Naive thymus-derived CD4-positive, alpha-beta T cell (primary cell): Measurements from ENCODE around the gene MOK. TPM values are rescaled to one million over a fixed set of nuclear protein-coding genes. Genes with fewer than 3 reads are reported as not detected.
"Not testable (repeated sequence)": the region's sequence is repeated elsewhere in the genome, so short reads cannot be mapped to it uniquely, and the experiment has no call there.

Source experiments
- ATAC-seq: fragments of 150-1000 bp; cut with Tn5 transposase; 2 replicates; pipeline ENCODE4 v1.10.0; 2021; ENCODE audit warnings: mild to moderate bottlenecking, moderate library complexity
- CTCF ChIA-PET: fragments of 350-600 bp; sonication (Branson Sonifier 250); formaldehyde crosslinking; loops from one replicate; lab custom pipeline; 2021; ENCODE audit warnings: antibody characterized with exemption; lab: Charles Lee
- POLR2A ChIA-PET: fragments of 350-600 bp; sonication (Branson Sonifier 250); formaldehyde crosslinking; loops from one replicate; lab custom pipeline; 2021; ENCODE audit warnings: antibody characterized with exemption, inconsistent platforms; lab: Charles Lee
- DNase-seq, 9 donors: peaks; one replicate each; pipeline versions ENCODE4 v3.0.0 to v3.0.0-alpha.2; 2020 to 2022; ENCODE audit warnings: mixed read lengths in 1 of 9
- H3K27ac ChIP-seq: one replicate; pipeline ENCODE4 v1.7.0; 2013; ENCODE audit warnings: mild to moderate bottlenecking, low read depth, low read length, moderate library complexity
- H3K27me3 ChIP-seq, 2 donors: one replicate each; pipeline ENCODE4 v1.7.0; 2013; ENCODE audit warnings: low read length in 2 of 2, mild to moderate bottlenecking in 2 of 2, moderate library complexity in 2 of 2; ENCODE audit not compliant: control insufficient read depth in 2 of 2, insufficient read depth in 2 of 2
- H3K36me3 ChIP-seq, 3 experiments: 1 replicate in 2 of 3; 2 replicates in 1 of 3; pipeline ENCODE4 v1.7.0; 2013; ENCODE audit warnings: low read length in 3 of 3, mild to moderate bottlenecking in 3 of 3, moderate library complexity in 1 of 3; ENCODE audit not compliant: insufficient read depth in 3 of 3, control insufficient read depth in 2 of 3
- H3K4me1 ChIP-seq, 2 donors: one replicate each; pipeline ENCODE4 v1.7.0; 2013; ENCODE audit warnings: low read length in 2 of 2, mild to moderate bottlenecking in 2 of 2, moderate library complexity in 1 of 2; ENCODE audit not compliant: control insufficient read depth in 2 of 2, insufficient read depth in 2 of 2
- H3K4me3 ChIP-seq: 2 replicates; pipeline ENCODE4 v1.7.0; 2013; ENCODE audit warnings: mild to moderate bottlenecking, low read length
- H3K9me3 ChIP-seq, 3 experiments: 1 replicate in 2 of 3; 2 replicates in 1 of 3; pipeline ENCODE4 v1.7.0; 2013; ENCODE audit warnings: low read length in 3 of 3; ENCODE audit not compliant: control insufficient read depth in 2 of 3
- H3K27ac Mint-ChIP-seq, 9 donors: one replicate each; pipeline ENCODE4 v1.8.0; 2020 to 2022; ENCODE audit warnings: mixed read lengths in 9 of 9, mild to moderate bottlenecking in 8 of 9, moderate library complexity in 5 of 9, inconsistent platforms in 2 of 9
- H3K27me3 Mint-ChIP-seq, 5 donors: one replicate each; pipeline ENCODE4 v1.8.0; 2021 to 2022; ENCODE audit warnings: mixed read lengths in 5 of 5, mild to moderate bottlenecking in 1 of 5
- H3K36me3 Mint-ChIP-seq, 5 donors: one replicate each; pipeline ENCODE4 v1.8.0; 2020 to 2022; ENCODE audit warnings: mixed read lengths in 5 of 5, mild to moderate bottlenecking in 3 of 5, inconsistent platforms in 1 of 5
- H3K4me1 Mint-ChIP-seq, 7 donors: one replicate each; pipeline ENCODE4 v1.8.0; 2020 to 2022; ENCODE audit warnings: mixed read lengths in 7 of 7, mild to moderate bottlenecking in 3 of 7, inconsistent platforms in 1 of 7
- H3K4me3 Mint-ChIP-seq, 10 donors: one replicate each; pipeline ENCODE4 v1.8.0; 2020 to 2022; ENCODE audit warnings: mild to moderate bottlenecking in 10 of 10, mixed read lengths in 10 of 10, moderate library complexity in 6 of 10, inconsistent platforms in 2 of 10
- H3K9me3 Mint-ChIP-seq, 11 donors: one replicate each; pipeline ENCODE4 v1.8.0; 2020 to 2022; ENCODE audit warnings: mixed read lengths in 11 of 11, mild to moderate bottlenecking in 4 of 11, inconsistent platforms in 1 of 11, moderate library complexity in 1 of 11
- intact Hi-C, 2 donors: fragments of 100-400 bp; cut with micrococcal nuclease; formaldehyde crosslinking; loops; one replicate each; pipeline ENCODE4 v1.15.1; 2023
- polyA plus RNA-seq, 2 donors: library from polyadenylated mRNA; unstranded; fragments of 300-500 nt; fragmentation: Illumina TruSeq; gene quantifications; one replicate each; pipeline ENCODE4 v1.2.3, GENCODE V29; 2021
- total RNA-seq, 6 experiments: library from RNA in 5 of 6; stranded (reverse) in 5 of 6; gene quantifications; 1 replicate in 5 of 6; 2 replicates in 1 of 6; pipeline ENCODE4 v1.2.3 and lab custom pipeline; 2021 to 2026

MOK gene
- total and polyA plus RNA-seq, 7 experiments from 2014 or later, result 1.3 to 3.5 (median 1.9) TPM

DNA sequence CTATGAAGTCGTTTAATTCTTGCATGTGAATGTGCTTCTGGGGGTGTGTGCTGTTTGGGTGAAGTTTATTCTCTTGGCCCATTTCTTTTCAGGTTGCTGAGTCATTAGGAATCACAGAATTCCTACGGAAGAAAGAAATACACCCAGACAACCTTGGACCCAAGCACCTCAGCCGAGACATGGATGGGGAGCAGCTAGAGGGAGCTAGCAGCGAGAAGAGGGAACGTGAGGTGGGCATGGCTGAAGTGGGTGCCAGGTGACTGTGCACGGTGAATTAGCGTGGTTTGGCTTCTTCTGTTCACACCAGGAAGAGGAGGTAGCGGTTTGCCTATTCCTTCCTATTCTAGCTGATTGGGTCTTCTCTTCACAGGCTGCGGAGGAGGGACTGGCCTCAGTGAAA, 33.8 kb upstream of the MOK start:
- Mint-ChIP-seq H3K27ac (peak overlapping the region in 2 of 9 donors; percentile 19 to 25), H3K9me3 (no peaks in the 10 kb centered on the region), H3K4me3 (no peak overlapping the region), H3K36me3 (peaks cover under 1 to 35% (median 21%) of the 10 kb centered on the region in 5 donors), H3K4me1 (peaks cover 0 to 6% (median 0%) of the 10 kb centered on the region in 7 donors), H3K27me3 (no peaks in the 10 kb centered on the region)
- DNase-seq, result no peak
- no peaks in the 10 kb centered on the region for H3K9me3 ChIP-seq
- POLR2A ChIA-PET, result no interaction called here
- no peaks in the 10 kb centered on the region for H3K27me3 ChIP-seq
- intact Hi-C loops, result no loop called here
- no peaks in the 10 kb centered on the region for H3K4me1 ChIP-seq
- no peak overlapping the region for H3K27ac ChIP-seq
- CTCF ChIA-PET, result no interaction called here
- H3K36me3 ChIP-seq, result peaks cover 0 to 59% (median 8%) of the 10 kb centered on the region in 3 experiments
- no peak for ATAC-seq
- H3K4me3 ChIP-seq, result no peak overlapping the region

DNA sequence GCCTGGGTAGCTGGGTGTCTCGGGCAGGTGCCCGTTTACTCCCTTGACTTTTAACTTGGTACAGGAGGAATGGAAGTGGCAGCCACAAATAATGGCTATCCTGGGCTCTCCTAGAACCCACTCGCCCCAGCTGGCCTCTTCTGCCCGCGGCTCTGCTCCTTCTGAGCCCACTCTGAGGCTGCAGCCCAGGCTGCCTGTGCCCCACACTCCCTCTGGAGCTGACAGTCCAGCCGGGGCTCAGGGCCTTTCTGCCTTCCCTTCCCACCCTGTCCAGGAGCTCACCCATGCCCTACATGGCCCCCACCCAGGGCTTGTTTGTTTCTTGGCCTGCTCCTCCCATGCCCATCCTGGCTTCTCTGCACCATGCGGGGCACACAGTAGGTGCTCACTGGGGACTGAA, 30.2 kb upstream of the MOK start:
- no peaks in the 10 kb centered on the region for H3K27me3 Mint-ChIP-seq
- no peaks in the 10 kb centered on the region for H3K9me3 Mint-ChIP-seq
- Histone ChIP-seq H3K36me3 (peaks cover 0 to 60% (median 4%) of the 10 kb centered on the region in 3 experiments), H3K27ac (no peak overlapping the region), H3K4me3 (no peak overlapping the region), H3K9me3 (no peaks in the 10 kb centered on the region), H3K27me3 (no peaks in the 10 kb centered on the region), H3K4me1 (no peaks in the 10 kb centered on the region)
- POLR2A ChIA-PET, result no interaction called here
- peaks cover 4 to 39% (median 16%) of the 10 kb centered on the region in 5 donors for H3K36me3 Mint-ChIP-seq
- intact Hi-C loops, result no loop called here
- H3K4me3 Mint-ChIP-seq, result no peak overlapping the region
- DNase-seq, result no peak
- no peak for ATAC-seq
- peaks cover 0 to 8% (median 0%) of the 10 kb centered on the region in 7 donors for H3K4me1 Mint-ChIP-seq
- H3K27ac Mint-ChIP-seq, result no peak overlapping the region
- CTCF ChIA-PET, result no interaction called here

DNA sequence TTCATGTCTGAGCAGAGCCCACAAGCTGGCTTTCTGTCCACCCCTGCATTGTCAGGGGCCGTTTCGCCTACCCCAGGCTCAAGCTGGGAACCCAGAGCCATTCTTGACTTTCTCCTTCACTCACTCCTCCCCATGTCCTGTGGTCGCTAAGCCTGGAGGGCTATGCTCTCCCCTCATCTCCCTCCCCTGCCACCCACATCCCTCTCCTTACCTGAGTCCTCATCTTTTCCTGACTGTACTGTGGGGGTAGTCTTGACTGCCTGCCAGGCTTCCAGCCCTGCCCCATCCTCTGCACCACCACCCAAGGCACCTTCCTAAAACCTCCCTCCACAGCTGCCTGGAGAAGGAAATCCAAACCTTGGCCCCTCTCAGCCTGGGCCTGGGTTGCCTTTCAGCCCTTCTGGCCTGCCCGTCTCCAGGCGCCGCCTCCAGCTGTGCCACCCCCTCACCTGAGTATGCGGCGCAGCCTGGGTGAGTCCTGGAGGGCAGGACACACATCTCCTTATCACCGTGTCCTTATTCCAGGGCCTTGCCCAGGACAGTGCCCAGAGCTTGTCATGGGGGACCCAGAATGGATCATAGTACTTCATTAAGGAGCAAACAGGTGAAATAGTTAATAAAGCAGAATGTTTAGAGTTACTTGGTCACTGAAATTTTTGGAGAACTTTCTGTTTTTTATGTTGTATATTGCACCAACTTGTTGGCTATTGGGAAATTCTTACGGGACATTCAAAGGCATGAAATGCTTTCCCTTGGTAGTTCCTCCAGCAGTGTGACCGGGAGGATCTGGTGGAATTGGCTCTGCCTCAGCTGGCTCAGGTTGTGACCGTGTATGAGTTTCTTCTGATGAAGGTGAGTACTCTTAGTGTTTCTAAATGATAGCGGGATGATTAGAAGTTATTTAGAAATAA, 29.1 kb upstream of the MOK start:
- no peak overlapping the region for H3K4me3 Mint-ChIP-seq
- DNase-seq (no peak), ATAC-seq (no peak)
- no peaks in the 10 kb centered on the region for H3K4me1 ChIP-seq
- ChIA-PET CTCF (no interaction called here), POLR2A (no interaction called here)
- no peak overlapping the region for H3K27ac ChIP-seq
- peaks cover 0 to 9% (median 0%) of the 10 kb centered on the region in 7 donors for H3K4me1 Mint-ChIP-seq
- H3K4me3 ChIP-seq, result no peak overlapping the region
- H3K36me3 ChIP-seq, result peaks cover 0 to 57% (median 4%) of the 10 kb centered on the region in 3 experiments
- H3K27me3 ChIP-seq, result no peaks in the 10 kb centered on the region
- no peaks in the 10 kb centered on the region for H3K9me3 ChIP-seq
- peaks cover 4 to 39% (median 16%) of the 10 kb centered on the region in 5 donors for H3K36me3 Mint-ChIP-seq
- H3K9me3 Mint-ChIP-seq, result no peaks in the 10 kb centered on the region
- no peaks in the 10 kb centered on the region for H3K27me3 Mint-ChIP-seq
- intact Hi-C loops, result no loop called here
- H3K27ac Mint-ChIP-seq, result peak overlapping the region in 1 of 9 donors; percentile 59

DNA sequence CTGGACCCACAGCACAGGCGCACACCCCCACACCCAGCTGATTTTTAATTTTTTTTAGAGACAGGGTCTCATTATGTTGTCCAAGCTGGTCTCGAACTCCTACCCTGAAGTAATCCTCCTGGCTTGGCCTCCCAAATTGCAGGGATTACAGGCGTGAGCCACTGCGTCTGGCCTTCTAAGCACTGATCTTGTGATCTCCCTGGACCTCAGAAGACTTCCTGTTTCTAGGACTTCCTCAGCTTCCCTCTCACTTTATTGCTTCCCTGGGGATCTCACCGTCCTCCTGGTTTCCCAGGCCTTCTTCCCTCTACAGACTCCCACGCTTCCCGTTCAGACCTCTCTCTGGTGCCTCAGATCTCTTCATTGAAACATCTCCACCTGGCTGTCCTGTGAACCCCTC, 28.4 kb upstream of the MOK start:
- ATAC-seq (no peak), DNase-seq (no peak)
- H3K9me3 Mint-ChIP-seq, result no peaks in the 10 kb centered on the region
- H3K27ac ChIP-seq, result no peak overlapping the region
- no peaks in the 10 kb centered on the region for H3K4me1 ChIP-seq
- ChIA-PET POLR2A (interaction anchor here (0.6 kb wide), 1 partner anchor 13 kb away, joined by 3 read pairs; no protein-coding TSS in a partner anchor), CTCF (no interaction called here)
- H3K4me1 Mint-ChIP-seq, result peaks cover 0 to 9% (median 3%) of the 10 kb centered on the region in 7 donors
- H3K27me3 Mint-ChIP-seq, result no peaks in the 10 kb centered on the region
- peaks cover 4 to 34% (median 12%) of the 10 kb centered on the region in 5 donors for H3K36me3 Mint-ChIP-seq
- no peak overlapping the region for H3K4me3 ChIP-seq
- H3K9me3 ChIP-seq, result no peaks in the 10 kb centered on the region
- H3K36me3 ChIP-seq, result peaks cover 0 to 50% (median 4%) of the 10 kb centered on the region in 3 experiments
- H3K4me3 Mint-ChIP-seq, result no peak overlapping the region
- H3K27ac Mint-ChIP-seq, result no peak overlapping the region
- intact Hi-C loops, result no loop called here
- H3K27me3 ChIP-seq, result no peaks in the 10 kb centered on the region

DNA sequence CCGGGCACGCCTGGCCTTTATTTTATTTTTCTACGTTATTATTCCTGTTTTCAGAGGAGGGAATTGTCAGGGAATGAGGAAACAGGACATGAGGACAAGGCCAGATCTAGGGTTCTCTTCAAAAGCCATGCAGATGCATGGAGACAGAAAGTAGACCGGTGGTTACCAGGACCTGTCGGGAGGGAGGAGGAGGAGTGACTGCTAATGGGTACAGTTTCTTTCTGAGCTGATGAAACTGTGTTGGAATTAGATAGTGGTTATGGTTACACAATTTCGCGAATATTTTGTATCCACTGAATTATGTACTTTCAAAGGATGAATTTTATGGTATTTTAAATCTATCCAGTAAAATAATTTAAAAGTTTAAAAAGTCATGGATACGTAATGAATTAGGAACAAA, 25.8 kb upstream of the MOK start:
- intact Hi-C loops, result no loop called here
- DNase-seq, result no peak
- H3K4me3 Mint-ChIP-seq, result no peak overlapping the region
- H3K4me3 ChIP-seq, result no peak overlapping the region
- H3K36me3 Mint-ChIP-seq, result peaks cover 4 to 25% (median 8%) of the 10 kb centered on the region in 5 donors
- H3K9me3 Mint-ChIP-seq, result no peaks in the 10 kb centered on the region
- no peaks in the 10 kb centered on the region for H3K9me3 ChIP-seq
- H3K27ac ChIP-seq, result no peak overlapping the region
- no peaks in the 10 kb centered on the region for H3K27me3 Mint-ChIP-seq
- no peaks in the 10 kb centered on the region for H3K4me1 ChIP-seq
- no peaks in the 10 kb centered on the region for H3K27me3 ChIP-seq
- ATAC-seq, result no peak
- ChIA-PET CTCF (no interaction called here), POLR2A (no interaction called here)
- no peak overlapping the region for H3K27ac Mint-ChIP-seq
- H3K36me3 ChIP-seq, result peaks cover 0 to 36% (median 8%) of the 10 kb centered on the region in 3 experiments
- peaks cover 0 to 7% (median 4%) of the 10 kb centered on the region in 7 donors for H3K4me1 Mint-ChIP-seq

DNA sequence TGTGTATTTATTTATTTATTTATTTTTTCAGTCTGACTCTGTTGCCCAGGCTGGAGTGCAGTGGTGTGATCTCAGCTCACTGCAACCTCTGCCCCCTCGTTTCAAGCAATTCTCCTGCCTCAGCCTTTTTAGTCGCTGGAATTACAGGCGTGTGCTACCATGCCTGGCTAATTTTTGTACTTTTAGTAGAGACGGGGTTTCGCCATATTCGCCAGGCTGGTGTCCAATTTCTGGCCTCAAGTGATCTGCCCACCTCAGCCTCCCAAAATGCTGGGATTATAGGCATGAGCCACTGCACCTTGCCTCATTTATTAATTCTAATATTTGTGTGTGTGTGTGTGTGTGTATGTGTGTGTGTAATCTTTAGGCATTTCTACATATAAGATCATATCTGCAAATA, 24.4 kb upstream of the MOK start:
- H3K9me3 Mint-ChIP-seq, intact Hi-C loops, H3K27me3 Mint-ChIP-seq, H3K4me3 ChIP-seq, H3K27me3 ChIP-seq, H3K4me1 ChIP-seq, CTCF ChIA-PET, H3K9me3 ChIP-seq, ATAC-seq, H3K4me1 Mint-ChIP-seq, POLR2A ChIA-PET, H3K4me3 Mint-ChIP-seq, H3K27ac Mint-ChIP-seq, DNase-seq, H3K27ac ChIP-seq: not testable (repeated sequence)
- peaks cover 3 to 22% (median 8%) of the 10 kb centered on the region in 5 donors for H3K36me3 Mint-ChIP-seq
- peaks cover 0 to 27% (median 4%) of the 10 kb centered on the region in 3 experiments for H3K36me3 ChIP-seq
